GM12878 (cell line): ENCODE data around the gene NHERF1. TPM values are rescaled to one million over a fixed set of nuclear protein-coding genes. Genes with fewer than 3 reads are reported as not detected.

Experiments used
- BACH1 ChIP-seq: fragments of 450-650 bp; IDR thresholded peaks from 2 replicates; pipeline ENCODE4 v1.6.1; 2017; ENCODE audit warnings: mild to moderate bottlenecking, borderline replicate concordance
- BMI1 ChIP-seq: fragments of 450-650 bp; IDR thresholded peaks from 2 replicates; pipeline ENCODE4 v1.6.1; 2016; ENCODE audit warnings: mild to moderate bottlenecking, moderate library complexity, borderline replicate concordance
- CREM ChIP-seq: IDR thresholded peaks from 2 replicates; pipeline ENCODE4 v1.6.1; 2014; ENCODE audit warnings: antibody characterized with exemption, low read depth
- CTCF ChIP-seq, 3 experiments: IDR thresholded peaks in 2 of 3; conservative IDR thresholded peaks in 1 of 3; 2 replicates each; pipeline ENCODE4 v1.5.1; 2011; ENCODE audit warnings: low read depth in 3 of 3, low read length in 3 of 3, mild to moderate bottlenecking in 3 of 3, control low read depth in 2 of 3, moderate library complexity in 2 of 3, inconsistent platforms in 1 of 3, mixed read lengths in 1 of 3; ENCODE audit not compliant: control insufficient read depth in 2 of 3, insufficient read depth in 1 of 3; ENCODE audit errors: extremely low read depth in 1 of 3
- E2F8 ChIP-seq: fragments of 450-650 bp; IDR thresholded peaks from 2 replicates; pipeline ENCODE4 v1.6.1; 2018; ENCODE audit warnings: mild to moderate bottlenecking, low read depth, moderate library complexity; ENCODE audit not compliant: partially characterized antibody
- GABPA ChIP-seq: IDR thresholded peaks from 2 replicates; pipeline ENCODE4 v1.6.1; 2014; ENCODE audit warnings: antibody characterized with exemption, low read depth, mild to moderate bottlenecking, inconsistent platforms
- GATAD2B ChIP-seq: fragments of 450-650 bp; conservative IDR thresholded peaks from 2 replicates; pipeline ENCODE4 v1.6.1; 2017; ENCODE audit warnings: low read depth, mild to moderate bottlenecking, moderate library complexity
- IKZF1 ChIP-seq: fragments of 450-650 bp; conservative IDR thresholded peaks from 2 replicates; pipeline ENCODE4 v1.6.1; 2017; ENCODE audit warnings: antibody characterized with exemption, mild to moderate bottlenecking
- IKZF2 ChIP-seq, 2 experiments: fragments of 450-650 bp; IDR thresholded peaks; 2 replicates each; pipeline ENCODE4 v1.6.1; 2017; ENCODE audit warnings: mild to moderate bottlenecking in 2 of 2, moderate library complexity in 2 of 2
- MEF2A ChIP-seq: IDR thresholded peaks from 2 replicates; pipeline ENCODE4 v1.6.1; 2011; ENCODE audit warnings: low read depth, mild to moderate bottlenecking, low read length, moderate library complexity; ENCODE audit not compliant: insufficient read depth
- MEF2B ChIP-seq: fragments of 450-650 bp; IDR thresholded peaks from 2 replicates; pipeline ENCODE4 v1.6.1; 2018; ENCODE audit warnings: mild to moderate bottlenecking, moderate library complexity; ENCODE audit not compliant: partially characterized antibody, poor library complexity, severe bottlenecking
- NFYB ChIP-seq: IDR thresholded peaks from 2 replicates; pipeline ENCODE4 v1.6.1; 2011; ENCODE audit warnings: low read depth, mild to moderate bottlenecking, low read length, improper control_type of control experiment, moderate library complexity; ENCODE audit not compliant: insufficient read depth
- NR2C1 ChIP-seq: fragments of 450-650 bp; IDR thresholded peaks from 2 replicates; pipeline ENCODE4 v1.6.1; 2017; ENCODE audit warnings: antibody characterized with exemption, mild to moderate bottlenecking, moderate library complexity
- RAD21 ChIP-seq: IDR thresholded peaks from 2 replicates; pipeline ENCODE4 v1.6.1; 2011; ENCODE audit warnings: mild to moderate bottlenecking, low read depth, low read length, moderate library complexity; ENCODE audit not compliant: insufficient read depth
- RB1 ChIP-seq: fragments of 450-650 bp; formaldehyde crosslinking; IDR thresholded peaks from 2 replicates; pipeline ENCODE4 v1.6.1; 2017; ENCODE audit warnings: mild to moderate bottlenecking, borderline replicate concordance
- RFX5 ChIP-seq: IDR thresholded peaks from 2 replicates; pipeline ENCODE4 v1.6.1; 2011; ENCODE audit warnings: low read depth, low read length, improper control_type of control experiment
- SPI1 ChIP-seq: IDR thresholded peaks from 2 replicates; pipeline ENCODE4 v1.6.1; 2011; ENCODE audit warnings: low read depth, mild to moderate bottlenecking, low read length, moderate library complexity, borderline replicate concordance; ENCODE audit not compliant: insufficient read depth
- TCF3 ChIP-seq: IDR thresholded peaks from 2 replicates; pipeline ENCODE4 v1.6.1; 2012; ENCODE audit warnings: low read depth, mild to moderate bottlenecking, low read length, borderline replicate concordance; ENCODE audit not compliant: insufficient read depth
- YY1 ChIP-seq: IDR thresholded peaks from 2 replicates; pipeline ENCODE4 v1.6.1; 2011; ENCODE audit warnings: low read depth, mild to moderate bottlenecking, low read length
- ZBTB11 ChIP-seq: fragments of 450-650 bp; formaldehyde crosslinking; IDR thresholded peaks from 2 replicates; pipeline ENCODE4 v1.5.0; 2022; ENCODE audit warnings: mild to moderate bottlenecking, missing genetic modification characterization
- polyA plus RNA-seq, 11 experiments: library from polyadenylated mRNA; depleted of rRNA in 4 of 11; unstranded in 6 of 11; stranded (reverse) in 5 of 11; fragments of >200 nt; fragmentation: Nextera tagmentation in 4 of 11; fragmentation: Illumina TruSeq in 1 of 11; extraction: Ambion mirVana in 4 of 11; extraction: Trizol in 1 of 11; gene quantifications; 1 replicate in 1 of 11; 2 replicates in 10 of 11; pipeline versions ENCODE4 v1.2.1 to v1.2.3, GENCODE V29; 2011 to 2016; ENCODE audit warnings: inconsistent platforms in 2 of 11, missing spikeins in 2 of 11, low read depth in 1 of 11
- total RNA-seq, 4 experiments: library from RNA; depleted of rRNA in 3 of 4; stranded (reverse); fragments of >200 nt in 3 of 4; fragmentation: Illumina TruSeq in 1 of 4; extraction: Trizol in 1 of 4; gene quantifications; 2 replicates each; pipeline versions ENCODE4 v1.2.1 to v1.2.3, GENCODE V29; 2013 to 2021

The NHERF1 gene
- total and polyA plus RNA-seq, 10 of the 15 experiments (the other 5 are each of a cell fraction or from before 2014, with no cell fraction given) = 13.4 to 61.6 (median 39.0) TPM

- no peak for TF ChIP-seq TCF3
- TF ChIP-seq MEF2A = no peak
- TF ChIP-seq SPI1 = peak; percentile 53; the same call in 1 of the 2 replicates
- peak in 1 of 3 experiments; percentile 13; a peak in 1 of 6 replicates for TF ChIP-seq CTCF (IDR thresholded peaks at IDR 0.05 in 2 of 3, conservative IDR thresholded peaks at IDR 0.05 in 1 of 3; ENCODE audit: control insufficient read depth in 2 of 3, extremely low read depth in 1 of 3, insufficient read depth in 1 of 3, low read depth in 3 of 3, low read length in 3 of 3)
- no peak for TF ChIP-seq ZBTB11 (CRISPR knock-in tag)
- 0 out of 2 replicates have a peak, but pooled peaks have one; percentile 5 for TF ChIP-seq IKZF1
- 0 out of 2 replicates have a peak, but pooled peaks have one; percentile 21 for TF ChIP-seq RB1
- TF ChIP-seq BACH1 = no peak
- TF ChIP-seq RFX5 = no peak; the same call in 1 of the 2 replicates
- no peak for TF ChIP-seq IKZF2 (IDR thresholded peaks at IDR 0.05)
- no peak for TF ChIP-seq E2F8
- TF ChIP-seq YY1 = peak; percentile 82; the same call in 1 of the 2 replicates
- TF ChIP-seq RAD21 = no peak
- TF ChIP-seq MEF2B = no peak
- no peak for TF ChIP-seq CREM
- no peak for TF ChIP-seq BMI1
- no peak for TF ChIP-seq GATAD2B
- TF ChIP-seq GABPA = no peak
- 0 out of 2 replicates have a peak, but pooled peaks have one; percentile 20 for TF ChIP-seq NR2C1
- TF ChIP-seq NFYB = peak; percentile 92; the same call in 1 of the 2 replicates
These were observed 224 bp upstream of the NHERF1 start (continued) for GRCh38 chr17:74748279-74748528.
